ENCODE data around the gene RAB8B. TPM values are rescaled to one million over a fixed set of nuclear protein-coding genes. Genes with fewer than 3 reads are reported as not detected.

RAB8B gene
- total RNA-seq, 1 experiment from 2014 or later: 33.8 TPM

GRCh38 chr15:63181648-63182047 lies 7.8 kb upstream of the RAB8B start:
- H3K79me2 ChIP-seq (ENCODE audit: insufficient read depth, low read length): no peaks in the 10 kb centered on the region
- no peaks in the 10 kb centered on the region for H3K79me1 ChIP-seq (ENCODE audit: insufficient read depth, low read depth, low read length, poor library complexity, severe bottlenecking)
- no peak overlapping the region for H3K4ac ChIP-seq (ENCODE audit: low read depth, low read length)
- no peak overlapping the region for H4K5ac ChIP-seq (ENCODE audit: insufficient read length, low read depth, low read length)
- Mint-ChIP-seq H3K4me3 (no peak overlapping the region), H3K36me3 (ENCODE audit: insufficient read depth in 1 of 3, low read depth in 3 of 3) (no peaks in the 10 kb centered on the region), H3K27me3 (ENCODE audit: low read depth) (no peaks in the 10 kb centered on the region), H3K27ac (no peak overlapping the region), H3K9me3 (no peaks in the 10 kb centered on the region), H3K4me1 (peaks cover 3 to 4% of the 10 kb centered on the region in 2 experiments; a peak in 2 of 4 replicates)
- TF ChIP-seq CTCF (conservative IDR thresholded peaks at IDR 0.05): no peak
- H3K18ac ChIP-seq (ENCODE audit: insufficient read length, low read depth, low read length): no peak overlapping the region
- H3K27ac ChIP-seq (ENCODE audit: insufficient read length, low read depth, low read length): no peak overlapping the region
- no peak overlapping the region for H3K23ac ChIP-seq (ENCODE audit: insufficient read length, low read depth, low read length)
- H3K56ac ChIP-seq (ENCODE audit: insufficient read length, low read depth, low read length): no peak overlapping the region
- no peaks in the 10 kb centered on the region for H3K4me1 ChIP-seq (ENCODE audit: insufficient read depth, low read length)
- no peak overlapping the region for H2BK5ac ChIP-seq (ENCODE audit: insufficient read length, low read length)
- H3T11ph ChIP-seq (ENCODE audit: low read length): no peak overlapping the region
- H4K20me1 ChIP-seq (ENCODE audit: control insufficient read depth, insufficient read depth, insufficient read length): no peaks in the 10 kb centered on the region
- no peak overlapping the region for H2BK120ac ChIP-seq (ENCODE audit: low read depth, low read length, poor library complexity, severe bottlenecking)
- H2BK15ac ChIP-seq (ENCODE audit: low read depth, low read length): no peak overlapping the region
- no peak overlapping the region for H2BK12ac ChIP-seq (ENCODE audit: insufficient read length, low read depth, low read length)
- no peak overlapping the region for H4K8ac ChIP-seq (replicated peaks; ENCODE audit: insufficient read length, low read depth, low read length)
- no peaks in the 10 kb centered on the region for H3K27me3 ChIP-seq (ENCODE audit: insufficient read depth, low read length)
- H2BK20ac ChIP-seq (ENCODE audit: low read depth, low read length, poor library complexity, severe bottlenecking): no peak overlapping the region
- H3K9ac ChIP-seq (ENCODE audit: extremely low read depth, insufficient read length, low read length): no peak overlapping the region
- H3K14ac ChIP-seq (ENCODE audit: insufficient read depth, low read length): no peak overlapping the region
- H4K91ac ChIP-seq (ENCODE audit: insufficient read length, low read depth, low read length): no peak overlapping the region
- H2AFZ ChIP-seq (ENCODE audit: low read length): no peak overlapping the region
- no peak overlapping the region for H2AK5ac ChIP-seq (ENCODE audit: insufficient read length, low read length)
- no peaks in the 10 kb centered on the region for H3K9me3 ChIP-seq (ENCODE audit: control insufficient read depth, low read depth, low read length)
- DNase-seq: no peak
- H3K23me2 ChIP-seq (ENCODE audit: insufficient read length, low read depth, low read length, poor library complexity, severe bottlenecking): no peaks in the 10 kb centered on the region
- no CpG with 5 or more reads among the region's 2 CpGs for WGBS (ENCODE audit: extremely low coverage, insufficient read length, low lambda C conversion rate)
- H3K4me2 ChIP-seq (ENCODE audit: insufficient read depth, insufficient read length, low read length): no peak overlapping the region

Data from H9 (cell line).